Neuron (in vitro differentiated cells): ENCODE data around the gene KCNC3.

Source experiments
- H2AFZ ChIP-seq: one replicate; pipeline ENCODE4 v1.6.1; 2013; ENCODE audit warnings: low read depth, mild to moderate bottlenecking, inconsistent platforms, low read length, moderate library complexity
- H3K27me3 ChIP-seq: one replicate; pipeline ENCODE4 v1.6.1; 2013; ENCODE audit warnings: low read length; ENCODE audit not compliant: insufficient read depth
- H3K36me3 ChIP-seq: one replicate; pipeline ENCODE4 v1.6.1; 2013; ENCODE audit warnings: low read length; ENCODE audit not compliant: insufficient read depth
- H3K4me1 ChIP-seq: one replicate; pipeline ENCODE4 v1.6.1; 2013; ENCODE audit warnings: low read length; ENCODE audit not compliant: insufficient read depth
- H3K4me3 ChIP-seq: 2 replicates; pipeline ENCODE4 v1.5.1; 2013; ENCODE audit warnings: mild to moderate bottlenecking, low read length, moderate library complexity
- H3K9me3 ChIP-seq: one replicate; pipeline ENCODE4 v1.6.1; 2013; ENCODE audit warnings: low read length

Gene KCNC3

GRCh38 chr19:50303558-50303957, 25.6 kb downstream of the KCNC3 start:
- no peaks in the 10 kb centered on the region for H3K4me1 ChIP-seq
- H3K4me3 ChIP-seq, result no peak overlapping the region
- H2AFZ ChIP-seq, result no peak overlapping the region
- H3K27me3 ChIP-seq, result peaks cover 30% of the 10 kb centered on the region
- H3K9me3 ChIP-seq, result no peaks in the 10 kb centered on the region
- no peaks in the 10 kb centered on the region for H3K36me3 ChIP-seq

GRCh38 chr19:50301607-50301971, 27.6 kb downstream of the KCNC3 start:
- no peaks in the 10 kb centered on the region for H3K9me3 ChIP-seq
- H2AFZ ChIP-seq, result no peak overlapping the region
- peaks cover 17% of the 10 kb centered on the region for H3K27me3 ChIP-seq
- no peak overlapping the region for H3K4me3 ChIP-seq
- no peaks in the 10 kb centered on the region for H3K4me1 ChIP-seq
- H3K36me3 ChIP-seq, result no peaks in the 10 kb centered on the region

GRCh38 chr19:50300814-50301606, 28.2 kb downstream of the KCNC3 start:
- no peak overlapping the region for H3K4me3 ChIP-seq
- H3K9me3 ChIP-seq, result no peaks in the 10 kb centered on the region
- H3K36me3 ChIP-seq, result no peaks in the 10 kb centered on the region
- no peaks in the 10 kb centered on the region for H3K4me1 ChIP-seq
- H3K27me3 ChIP-seq, result peaks cover 12% of the 10 kb centered on the region
- no peak overlapping the region for H2AFZ ChIP-seq

- Histone ChIP-seq H3K27me3 (peaks cover 5% of the 10 kb centered on the region), H3K36me3 (no peaks in the 10 kb centered on the region), H3K4me3 (no peak overlapping the region), H3K9me3 (no peaks in the 10 kb centered on the region), H3K4me1 (no peaks in the 10 kb centered on the region), H2AFZ (no peak overlapping the region)
Observed at GRCh38 chr19:50300051-50300450, 29.1 kb downstream of the KCNC3 start.

- Histone ChIP-seq H3K4me3 (no peak overlapping the region), H3K36me3 (no peaks in the 10 kb centered on the region), H2AFZ (no peak overlapping the region), H3K9me3 (no peaks in the 10 kb centered on the region), H3K27me3 (peaks cover 4% of the 10 kb centered on the region), H3K4me1 (no peaks in the 10 kb centered on the region)
Observed at GRCh38 chr19:50293263-50294004, 35.7 kb downstream of the KCNC3 start.

GRCh38 chr19:50292216-50292827, 36.9 kb downstream of the KCNC3 start:
- H2AFZ ChIP-seq, result no peak overlapping the region
- no peaks in the 10 kb centered on the region for H3K9me3 ChIP-seq
- H3K4me3 ChIP-seq, result no peak overlapping the region
- peaks cover 4% of the 10 kb centered on the region for H3K27me3 ChIP-seq
- H3K4me1 ChIP-seq, result no peaks in the 10 kb centered on the region
- no peaks in the 10 kb centered on the region for H3K36me3 ChIP-seq

- H3K4me3 ChIP-seq, result no peak overlapping the region
- H2AFZ ChIP-seq, result no peak overlapping the region
- H3K27me3 ChIP-seq, result peaks cover 4% of the 10 kb centered on the region
- H3K4me1 ChIP-seq, result no peaks in the 10 kb centered on the region
- H3K36me3 ChIP-seq, result no peaks in the 10 kb centered on the region
- H3K9me3 ChIP-seq, result peaks cover 8% of the 10 kb centered on the region
Observed at GRCh38 chr19:50290775-50291174, 38.4 kb downstream of the KCNC3 start.

- H3K36me3 ChIP-seq, result no peaks in the 10 kb centered on the region
- no peak overlapping the region for H2AFZ ChIP-seq
- H3K27me3 ChIP-seq, result peaks cover 4% of the 10 kb centered on the region
- no peaks in the 10 kb centered on the region for H3K4me1 ChIP-seq
- H3K9me3 ChIP-seq, result peaks cover 8% of the 10 kb centered on the region
- no peak overlapping the region for H3K4me3 ChIP-seq
Observed at GRCh38 chr19:50290011-50290410, 39.2 kb downstream of the KCNC3 start.

GRCh38 chr19:50288954-50289353, 40.2 kb downstream of the KCNC3 start:
- no peaks in the 10 kb centered on the region for H3K4me1 ChIP-seq
- H3K27me3 ChIP-seq, result peaks cover 4% of the 10 kb centered on the region
- no peaks in the 10 kb centered on the region for H3K36me3 ChIP-seq
- H3K9me3 ChIP-seq, result peaks cover 8% of the 10 kb centered on the region
- H3K4me3 ChIP-seq, result no peak overlapping the region
- H2AFZ ChIP-seq, result no peak overlapping the region

- H2AFZ ChIP-seq, result no peak overlapping the region
- H3K4me1 ChIP-seq, result no peaks in the 10 kb centered on the region
- peaks cover 4% of the 10 kb centered on the region for H3K27me3 ChIP-seq
Observed at GRCh38 chr19:50287331-50287730, 41.8 kb downstream of the KCNC3 start.

GRCh38 chr19:50286443-50286842, 42.7 kb downstream of the KCNC3 start:
- H3K27me3 ChIP-seq, result peaks cover 4% of the 10 kb centered on the region

More at GRCh38 chr19:50287331-50287730, 41.8 kb downstream of the KCNC3 start:
- H3K9me3 ChIP-seq, result peaks cover 8% of the 10 kb centered on the region
- H3K36me3 ChIP-seq, result no peaks in the 10 kb centered on the region
- no peak overlapping the region for H3K4me3 ChIP-seq

GRCh38 chr19:50285833-50286232, 43.3 kb downstream of the KCNC3 start:
- H3K36me3 ChIP-seq, result no peaks in the 10 kb centered on the region
- no peak overlapping the region for H2AFZ ChIP-seq
- H3K4me3 ChIP-seq, result no peak overlapping the region
- H3K9me3 ChIP-seq, result peaks cover 8% of the 10 kb centered on the region
- H3K4me1 ChIP-seq, result no peaks in the 10 kb centered on the region
- peaks cover 6% of the 10 kb centered on the region for H3K27me3 ChIP-seq

More at GRCh38 chr19:50286443-50286842, 42.7 kb downstream of the KCNC3 start:
- no peaks in the 10 kb centered on the region for H3K36me3 ChIP-seq
- no peak overlapping the region for H3K4me3 ChIP-seq
- peaks cover 8% of the 10 kb centered on the region for H3K9me3 ChIP-seq
- H2AFZ ChIP-seq, result no peak overlapping the region
- H3K4me1 ChIP-seq, result no peaks in the 10 kb centered on the region

- Histone ChIP-seq H3K9me3 (peaks cover 4% of the 10 kb centered on the region), H3K4me1 (no peaks in the 10 kb centered on the region), H3K4me3 (no peak overlapping the region), H3K36me3 (no peaks in the 10 kb centered on the region), H3K27me3 (peaks cover 2% of the 10 kb centered on the region), H2AFZ (no peak overlapping the region)
Observed at GRCh38 chr19:50281491-50281890, 47.7 kb downstream of the KCNC3 start.
